HG03060 (cell line): ENCODE measurements around the gene DTL.

Experiments
- ATAC-seq: cut with Tn5 transposase; IDR thresholded peaks from one replicate; pipeline ENCODE4 v1.9.1; 2021; ENCODE audit warnings: low read depth, moderate number of reproducible peaks; ENCODE audit not compliant: unreplicated experiment

Gene DTL

GRCh38 chr1:212121779-212122178 is 86.2 kb downstream of the DTL start:
- ATAC-seq: no peak

DNA sequence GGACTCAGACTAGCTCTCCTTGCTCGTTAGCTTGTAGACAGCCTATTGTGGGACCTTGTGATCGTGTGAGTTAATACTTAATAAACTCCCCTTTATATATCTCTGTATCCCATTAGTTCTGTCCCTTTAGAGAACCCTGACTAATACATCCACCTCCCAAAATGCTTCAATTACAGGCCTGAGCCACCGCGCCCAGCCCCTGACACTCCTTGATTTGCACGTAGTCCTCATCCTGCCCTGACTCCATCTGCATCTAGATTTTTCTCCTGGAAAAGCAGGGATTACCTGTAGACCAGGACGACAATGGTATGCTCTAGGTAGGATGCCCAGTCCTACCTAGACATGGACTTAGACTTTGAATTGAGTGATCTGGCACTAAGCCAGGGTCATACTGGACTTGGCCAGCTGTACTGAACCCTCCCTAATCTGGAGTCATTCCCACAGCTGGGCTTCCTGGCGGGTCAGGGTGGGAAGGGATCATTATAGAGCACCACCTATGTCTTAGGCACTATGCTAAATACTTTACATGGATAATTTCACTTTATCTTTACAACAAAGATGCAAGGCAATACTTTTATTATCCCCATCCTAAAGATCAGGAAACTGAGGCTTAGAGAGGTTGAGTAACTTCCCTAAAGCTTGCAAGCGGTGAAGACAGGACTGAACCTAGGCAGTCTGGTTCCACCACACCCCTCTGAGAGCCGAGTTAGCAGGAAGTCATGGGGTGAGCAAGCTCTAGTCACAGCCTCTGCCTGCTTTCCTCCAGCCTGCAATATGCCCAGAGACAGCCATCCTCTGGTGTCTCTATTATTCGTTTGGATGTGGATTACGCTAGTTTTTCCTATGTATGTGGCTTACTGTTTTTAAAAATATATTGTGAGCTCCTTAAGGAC is 89.4 kb downstream of the DTL start:
- ATAC-seq: no peak

- ATAC-seq: no peak
Measured at GRCh38 chr1:212125654-212126053, 90.1 kb downstream of the DTL start.

DNA sequence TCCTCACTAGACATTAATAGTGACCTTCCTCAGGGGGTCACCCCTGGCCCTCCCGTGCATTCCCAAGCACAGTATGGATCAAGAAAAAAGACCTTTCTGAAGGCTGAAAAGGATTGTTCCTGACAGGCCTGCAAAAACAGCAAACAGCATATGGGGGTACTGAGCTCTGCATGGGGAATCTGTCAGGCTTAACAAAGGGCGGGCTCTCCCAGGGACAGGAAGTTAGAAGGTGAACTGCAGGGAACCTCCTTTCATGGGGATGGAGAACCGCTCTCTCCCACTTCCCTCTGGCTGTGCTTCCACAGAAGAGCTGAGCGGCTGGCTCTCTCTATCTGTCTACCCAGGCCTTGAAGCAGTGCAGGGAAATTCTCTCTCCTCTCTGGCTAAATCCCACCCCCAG is 91.7 kb downstream of the DTL start:
- no peak for ATAC-seq

DNA sequence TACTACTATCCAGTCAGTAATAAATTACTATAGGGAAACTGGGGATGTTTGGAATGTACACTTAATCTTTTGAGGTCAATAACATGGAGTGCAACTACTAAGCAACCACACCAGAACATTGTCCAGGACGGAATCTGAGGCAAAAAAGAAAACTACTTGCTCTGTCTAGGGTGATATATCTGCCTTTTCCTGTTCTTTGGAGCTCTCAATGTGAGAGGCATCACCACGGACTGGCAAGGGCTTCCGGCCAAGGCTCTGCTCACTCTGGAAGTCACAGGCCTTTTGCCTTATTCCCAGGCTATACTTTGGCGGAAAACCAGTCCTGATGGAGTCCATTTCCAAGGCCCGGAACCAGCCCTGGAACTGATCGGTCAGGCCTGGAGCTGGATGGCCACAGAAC is 94.2 kb downstream of the DTL start:
- no peak for ATAC-seq

- no peak for ATAC-seq
Measured at GRCh38 chr1:212132025-212132424, 96.5 kb downstream of the DTL start.

DNA sequence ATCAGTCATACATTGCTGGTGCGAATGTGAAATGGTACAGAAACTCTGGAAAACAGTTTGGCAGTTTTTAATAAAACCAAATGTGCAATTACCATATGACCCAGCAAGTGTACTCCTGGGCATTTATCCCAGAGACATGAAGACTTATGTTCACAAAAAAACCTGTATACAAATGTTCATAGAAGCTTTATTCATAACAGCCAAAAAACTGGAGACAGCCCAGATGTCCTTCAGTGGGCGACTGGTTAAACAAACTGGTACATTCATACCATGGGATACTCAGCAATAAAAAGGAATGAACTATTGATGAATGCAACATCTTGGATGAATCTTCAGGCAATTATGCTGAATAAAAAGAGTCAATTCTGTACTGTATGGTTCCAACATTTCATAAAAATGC is 97.8 kb downstream of the DTL start:
- ATAC-seq: no peak

GRCh38 chr1:212135166-212135565 is 99.6 kb downstream of the DTL start:
- no peak for ATAC-seq

GRCh38 chr1:212137854-212138253 is 102.3 kb downstream of the DTL start:
- ATAC-seq: no peak

GRCh38 chr1:212138457-212138856 is 102.9 kb downstream of the DTL start:
- ATAC-seq: no peak

- no peak for ATAC-seq
Measured at GRCh38 chr1:212139526-212140135, 104.1 kb downstream of the DTL start.

DNA sequence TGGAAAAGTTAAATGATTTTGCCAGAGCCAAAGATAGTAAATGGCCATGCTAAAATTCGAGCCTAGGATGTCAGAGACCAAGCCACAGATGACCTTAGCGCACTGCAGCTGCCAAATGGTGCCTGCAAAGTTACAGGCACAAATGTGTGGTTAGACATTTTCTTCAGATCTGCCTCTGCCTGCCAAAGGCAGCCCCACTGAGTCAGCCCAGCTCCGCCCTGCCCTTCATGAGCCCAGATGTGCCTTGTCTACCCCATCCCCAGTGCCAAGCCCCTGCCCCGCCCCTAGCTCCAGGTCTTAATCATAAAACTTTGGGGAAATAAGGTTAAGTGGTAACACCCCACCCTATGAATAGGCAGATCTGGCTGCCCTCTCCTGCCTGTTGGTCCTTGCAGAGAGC is 105.9 kb downstream of the DTL start:
- no peak for ATAC-seq

DNA sequence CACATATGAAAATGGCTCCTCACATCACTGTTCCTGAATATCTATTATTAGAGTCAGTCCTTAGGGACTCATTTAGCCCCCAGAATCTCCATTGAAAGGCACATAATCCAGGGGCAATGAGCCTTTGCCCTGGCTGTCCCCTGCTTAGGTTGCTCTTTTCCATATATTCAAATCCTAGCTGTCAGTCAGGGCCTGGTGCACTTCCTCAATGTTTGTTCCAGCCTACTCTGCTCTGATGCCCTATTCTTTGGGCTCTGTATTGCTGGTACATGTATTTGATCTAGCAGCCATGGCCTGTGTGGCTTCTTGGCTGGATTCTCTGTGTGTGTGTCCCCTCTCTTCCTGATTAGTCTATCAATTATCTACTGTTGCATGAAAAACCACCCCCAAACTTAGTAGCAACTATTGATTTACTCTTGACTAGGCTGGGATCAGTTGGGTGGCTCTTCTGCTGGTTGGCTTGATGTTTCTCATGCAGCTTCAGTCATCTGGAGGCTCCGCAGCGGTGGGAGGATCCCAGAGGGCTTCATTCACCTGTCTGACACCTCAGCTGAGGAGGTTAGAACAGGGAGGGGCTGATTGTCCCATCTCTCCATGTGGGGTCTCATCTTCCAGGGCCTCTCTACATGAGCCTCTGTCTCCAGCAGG is 107.5 kb downstream of the DTL start:
- no peak for ATAC-seq

- ATAC-seq: no peak
Measured at GRCh38 chr1:212147581-212148033, 112.1 kb downstream of the DTL start.

GRCh38 chr1:212149566-212149965 is 114.0 kb downstream of the DTL start:
- no peak for ATAC-seq

DNA sequence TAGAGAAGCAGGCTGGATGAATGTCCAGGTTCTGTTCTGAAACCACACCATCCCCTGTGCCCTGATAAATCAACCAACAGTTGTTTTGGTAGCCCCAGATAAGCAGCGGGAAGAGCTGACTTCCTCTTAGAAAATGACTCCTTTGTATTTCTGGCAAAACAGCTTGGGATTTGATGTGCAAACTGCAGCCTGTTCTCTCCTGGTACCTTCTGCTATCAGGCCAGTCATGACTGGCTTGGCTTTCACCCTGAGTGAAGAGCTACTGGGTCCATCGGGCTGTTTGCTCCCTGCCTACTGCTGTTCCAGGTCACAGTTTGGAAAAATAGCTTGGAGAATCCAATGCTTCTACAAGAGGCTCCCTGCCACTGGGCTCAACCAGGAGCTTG is 116.8 kb downstream of the DTL start:
- ATAC-seq: no peak

- ATAC-seq: no peak
Measured at GRCh38 chr1:212152869-212153268, 117.3 kb downstream of the DTL start.

DNA sequence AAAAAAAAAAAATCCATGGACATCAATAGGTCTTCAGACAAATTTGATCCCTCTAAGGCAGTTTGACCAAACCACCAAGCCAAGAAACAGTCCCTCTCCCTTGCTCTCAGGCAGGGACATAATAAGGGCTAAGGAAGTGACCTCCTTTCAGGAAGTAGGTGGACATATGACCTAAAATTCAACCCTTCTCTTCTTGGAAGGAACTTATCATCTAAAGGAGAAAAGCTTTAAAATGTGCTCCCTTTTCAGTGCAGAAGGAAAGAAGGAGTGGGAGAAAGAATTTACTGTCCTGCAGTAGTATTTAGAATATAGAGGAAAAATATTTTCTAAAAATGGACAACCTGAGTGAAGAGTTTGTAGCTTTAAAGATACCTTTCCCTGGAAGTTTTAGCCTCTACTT is 118.1 kb downstream of the DTL start:
- ATAC-seq: no peak
